Esophagus squamous epithelium (tissue), 4 donors: ENCODE results near the gene PLSCR3.
A peak's percentile ranks its signal among the peaks of the same experiment; 100 is the strongest.

ENCODE experiments used
- CTCF ChIP-seq, 6 experiments: fragments of 450-650 bp in 4 of 6; fragments of 200-600 bp in 2 of 6; sonication (generic) in 2 of 6; IDR thresholded peaks; one replicate each; pipeline ENCODE4 v1.5.1; 2016 to 2019; ENCODE audit warnings: antibody characterized with exemption in 6 of 6, mild to moderate bottlenecking in 4 of 6, moderate library complexity in 4 of 6
- POLR2A ChIP-seq, 4 donors: fragments of 450-650 bp; IDR thresholded peaks; one replicate each; pipeline ENCODE4 v1.6.1; 2017; ENCODE audit warnings: antibody characterized with exemption in 4 of 4, mild to moderate bottlenecking in 4 of 4, moderate library complexity in 3 of 4

GRCh38 chr17:7396147-7396546 lies 1.8 kb upstream of the PLSCR3 start:
- TF ChIP-seq CTCF (IDR thresholded peaks at IDR 0.05) (peak in 1 of 6 experiments; percentile 18), POLR2A (IDR thresholded peaks at IDR 0.05) (no peak)
